GM10847 (cell line): ENCODE data around the gene ZNF485.

Experiments
- POLR2A ChIP-seq: IDR thresholded peaks from 2 replicates; pipeline ENCODE4 v1.6.1; 2011; ENCODE audit not compliant: insufficient read length; ENCODE audit errors: extremely low read depth

Gene ZNF485

DNA sequence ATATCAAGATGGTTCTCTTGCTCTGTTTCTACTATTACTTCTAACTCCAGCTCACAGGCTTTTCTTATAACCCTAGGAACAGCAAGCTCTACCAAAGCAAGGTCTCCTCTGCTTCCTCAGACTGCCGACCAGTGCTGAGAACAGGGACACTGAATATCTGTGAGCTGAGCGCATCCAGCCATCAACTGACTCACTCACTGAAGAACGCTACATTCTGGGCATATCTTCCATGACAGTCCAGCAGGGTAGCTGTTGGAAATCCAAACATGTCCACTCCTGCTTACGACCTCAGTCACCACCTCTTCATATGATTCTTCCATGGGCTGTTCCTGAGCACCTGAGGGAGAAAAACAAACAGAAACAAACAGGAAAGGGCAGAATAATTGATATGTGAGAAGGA is 39.6 kb downstream of the ZNF485 start:
- no peak for TF ChIP-seq POLR2A

DNA sequence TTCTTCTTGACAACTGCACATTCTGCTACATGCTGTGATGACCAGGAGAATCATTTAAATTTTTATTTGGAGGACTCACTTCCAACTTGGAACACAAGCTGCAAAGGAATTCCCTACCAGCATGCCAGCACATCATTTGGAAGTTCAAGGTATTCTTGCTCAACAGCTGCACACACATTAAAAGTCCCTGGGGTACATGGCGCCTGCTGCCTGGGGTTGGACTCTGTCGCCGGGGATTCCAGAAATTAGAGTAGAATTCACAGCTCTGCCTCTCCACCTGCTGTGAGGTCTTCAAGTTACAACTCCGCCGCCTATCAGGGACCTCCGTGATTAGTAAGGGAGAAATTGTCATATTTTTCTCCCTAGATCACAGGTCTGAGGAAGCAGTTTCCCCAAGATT is 41.3 kb downstream of the ZNF485 start:
- no peak for TF ChIP-seq POLR2A

- no peak for TF ChIP-seq POLR2A
These were observed 41.8 kb downstream of the ZNF485 start for GRCh38 chr10:43648095-43648397.

GRCh38 chr10:43648398-43649184 is 42.4 kb downstream of the ZNF485 start, which contains the start of gene ZNF32:
Gene ZNF32 (minus strand): TSS chr10:43648881. CDS start chr10:43646133, 2,748 bp downstream.
- no peak for TF ChIP-seq POLR2A

DNA sequence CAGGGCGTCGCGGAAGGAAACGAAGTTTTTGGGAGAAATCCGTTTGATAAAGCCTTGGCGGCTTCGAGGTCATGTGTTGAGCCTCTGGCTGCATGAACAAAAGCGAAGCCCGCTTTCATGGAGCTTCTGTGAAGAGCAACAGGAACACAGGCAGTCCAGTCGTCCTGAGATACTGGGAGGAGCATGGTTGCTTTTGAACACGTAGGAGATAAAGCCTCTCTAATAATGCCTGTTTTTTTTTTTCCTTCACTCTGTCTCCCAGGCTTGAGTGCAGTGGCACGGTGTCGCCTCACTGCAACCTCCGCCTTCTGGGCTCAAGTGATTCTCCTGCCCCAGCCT is 42.9 kb downstream of the ZNF485 start:
- TF ChIP-seq POLR2A = no peak

DNA sequence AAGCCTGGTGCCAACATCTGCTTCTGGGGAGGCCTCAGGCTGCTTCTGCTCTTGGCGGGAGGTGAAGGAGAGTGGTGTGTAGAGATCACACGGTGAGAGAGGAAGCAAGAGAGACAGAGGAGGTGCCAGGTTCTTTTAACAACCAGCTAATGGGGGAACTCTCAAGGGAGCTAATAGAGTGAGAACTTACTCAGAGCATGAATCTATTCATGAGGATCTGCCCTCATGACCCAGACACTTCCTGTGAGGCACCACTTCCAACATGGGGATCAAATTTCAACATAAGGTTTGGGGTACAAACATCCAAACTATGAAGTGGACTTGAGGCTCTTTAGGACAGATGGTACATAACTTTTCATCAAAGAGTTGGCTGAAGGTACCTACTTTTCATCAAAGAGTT is 47.5 kb downstream of the ZNF485 start:
- no peak for TF ChIP-seq POLR2A

- TF ChIP-seq POLR2A = no peak
These were observed 49.1 kb downstream of the ZNF485 start for GRCh38 chr10:43655311-43655710.

- TF ChIP-seq POLR2A = no peak
These were observed 52.0 kb downstream of the ZNF485 start for GRCh38 chr10:43658227-43658626.

- TF ChIP-seq POLR2A = no peak
These were observed 58.8 kb downstream of the ZNF485 start for GRCh38 chr10:43665054-43665453.

- TF ChIP-seq POLR2A = no peak
These were observed 60.3 kb downstream of the ZNF485 start for GRCh38 chr10:43666552-43666951.

GRCh38 chr10:43667317-43667731 is 61.1 kb downstream of the ZNF485 start:
- TF ChIP-seq POLR2A = no peak
